Thyroid gland (tissue), 4 donors: ENCODE results near the gene FGD3. TPM values are rescaled to one million over a fixed set of nuclear protein-coding genes. Genes with fewer than 3 reads are reported as not detected.
"Not testable (repeated sequence)": the region's sequence is repeated elsewhere in the genome, so short reads cannot be mapped to it uniquely, and the experiment has no call there.

Source experiments
- DNase-seq, 2 donors: peaks; one replicate each; pipeline ENCODE4 v3.0.0-alpha.2; 2019
- H3K27ac ChIP-seq, 3 donors: fragments of 200-600 bp; sonication (generic); 1 replicate in 2 of 3; 2 replicates in 1 of 3; pipeline ENCODE4 v1.5.1; 2016 to 2019; ENCODE audit warnings: mild to moderate bottlenecking in 1 of 3, moderate library complexity in 1 of 3
- H3K27me3 ChIP-seq: fragments of 200-600 bp; sonication (generic); one replicate; pipeline ENCODE4 v1.5.1; 2019
- H3K36me3 ChIP-seq, 2 donors: fragments of 200-600 bp; sonication (generic); one replicate each; pipeline ENCODE4 v1.5.1; 2016 to 2019
- H3K4me1 ChIP-seq, 2 donors: fragments of 200-600 bp; sonication (generic); one replicate each; pipeline ENCODE4 v1.5.1; 2017 to 2019
- H3K4me3 ChIP-seq, 3 donors: fragments of 200-600 bp; sonication (generic); replicated peaks in 1 of 3; 1 replicate in 2 of 3; 2 replicates in 1 of 3; pipeline ENCODE4 v1.5.1; 2016; ENCODE audit warnings: mild to moderate bottlenecking in 1 of 3
- H3K9me3 ChIP-seq: fragments of 200-600 bp; sonication (generic); one replicate; pipeline ENCODE4 v1.5.1; 2017
- CTCF ChIP-seq, 6 experiments: fragments of 200-600 bp in 3 of 6; fragments of 450-650 bp in 3 of 6; sonication (generic) in 3 of 6; IDR thresholded peaks; one replicate each; pipeline ENCODE4 v1.5.1; 2016 to 2019; ENCODE audit warnings: antibody characterized with exemption in 6 of 6, mild to moderate bottlenecking in 2 of 6, inconsistent platforms in 1 of 6, moderate library complexity in 1 of 6
- POLR2A ChIP-seq, 2 donors: fragments of 450-650 bp; IDR thresholded peaks; one replicate each; pipeline ENCODE4 v1.6.1; 2017; ENCODE audit warnings: antibody characterized with exemption in 2 of 2, mild to moderate bottlenecking in 2 of 2, moderate library complexity in 1 of 2
- WGBS, 2 donors: methylation state at CpG; one replicate each; pipeline ENCODE4 v1.1.5; 2017; 5-methylcytosine and 5-hydroxymethylcytosine counted together
- intact Hi-C: fragments of 100-400 bp; cut with DNase I; formaldehyde crosslinking; loops from one replicate; pipeline ENCODE4 v1.15.1; 2023
- total RNA-seq, 4 donors: library from RNA; depleted of rRNA; stranded (reverse); fragments of >200 nt; gene quantifications; one replicate each; pipeline ENCODE4 v1.2.3, GENCODE V29; 2016

Gene FGD3
- total RNA-seq: 1 to 10 TPM; 5.2 to 6.6 (median 5.6) TPM

DNA sequence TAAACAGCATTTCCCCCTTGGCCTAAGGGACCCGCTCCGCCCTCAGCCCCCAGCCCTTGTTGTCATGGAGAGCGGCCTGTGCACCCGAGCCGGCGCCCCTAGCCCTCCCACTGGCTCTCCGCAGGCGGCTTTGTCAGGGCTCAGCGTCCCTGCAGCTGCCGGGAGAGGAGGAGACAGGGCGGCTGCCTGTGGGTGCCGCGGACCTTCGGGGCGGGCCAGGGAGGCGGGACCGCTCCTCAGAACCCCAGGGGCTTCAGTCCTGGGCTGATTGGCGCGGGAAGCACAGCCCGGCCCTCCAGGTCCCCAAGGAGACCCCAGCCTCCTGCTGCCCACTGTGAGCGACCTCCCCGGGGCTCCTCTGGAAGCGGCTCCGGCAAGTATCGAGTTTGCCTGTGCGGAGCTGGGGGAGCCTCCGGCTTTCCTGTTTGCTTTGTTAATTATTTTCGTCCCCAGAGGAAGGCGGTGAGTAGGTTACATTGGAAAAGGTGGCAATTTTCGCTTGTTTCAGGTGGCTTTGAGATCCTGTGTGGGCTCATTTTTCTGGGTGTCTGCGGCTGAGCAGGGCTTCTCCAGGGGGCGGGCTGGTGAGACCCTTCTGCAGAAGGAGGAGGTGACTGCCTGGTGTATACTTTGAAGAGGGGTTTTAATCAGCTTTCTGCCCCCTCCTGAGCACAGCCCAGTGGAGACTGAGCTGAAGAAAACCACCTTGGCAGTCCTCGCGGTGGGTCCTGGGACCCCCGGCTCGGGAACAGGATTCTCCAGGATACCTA, at the start of gene FGD3:
FGD3 (plus strand) TSS at position 256 of the 770 bp plus-strand sequence. CDS start 28,734 bp downstream, outside the sequence.
- Histone ChIP-seq H3K9me3 (no peaks in the 10 kb centered on the region), H3K27me3 (no peaks in the 10 kb centered on the region), H3K4me3 (peak within 1 kb of the TSS; percentile 1 to 40 (median 26)), H3K36me3 (no peaks in the 10 kb centered on the region), H3K4me1 (peaks cover under 1 to 12% of the 10 kb centered on the region in 2 donors), H3K27ac (no peak within 1 kb of the TSS)
- 6 to 9% methylated on average over 17 to 27 of the region's 36 CpGs for WGBS, 2 donors
- intact Hi-C loops: no loop called here
- DNase-seq: peak; percentile 33 to 40
- TF ChIP-seq POLR2A (IDR thresholded peaks at IDR 0.05): no peak
- TF ChIP-seq CTCF (IDR thresholded peaks at IDR 0.05): no peak

GRCh38 chr9:92905137-92905536, 42.2 kb upstream of the FGD3 start:
- intact Hi-C loops, H3K4me3 ChIP-seq, H3K36me3 ChIP-seq, DNase-seq, H3K27ac ChIP-seq, H3K4me1 ChIP-seq, H3K27me3 ChIP-seq, H3K9me3 ChIP-seq: not testable (repeated sequence)
- WGBS, 2 donors: 42 to 100% methylated on average over 3 to 6 of the region's 6 CpGs

DNA sequence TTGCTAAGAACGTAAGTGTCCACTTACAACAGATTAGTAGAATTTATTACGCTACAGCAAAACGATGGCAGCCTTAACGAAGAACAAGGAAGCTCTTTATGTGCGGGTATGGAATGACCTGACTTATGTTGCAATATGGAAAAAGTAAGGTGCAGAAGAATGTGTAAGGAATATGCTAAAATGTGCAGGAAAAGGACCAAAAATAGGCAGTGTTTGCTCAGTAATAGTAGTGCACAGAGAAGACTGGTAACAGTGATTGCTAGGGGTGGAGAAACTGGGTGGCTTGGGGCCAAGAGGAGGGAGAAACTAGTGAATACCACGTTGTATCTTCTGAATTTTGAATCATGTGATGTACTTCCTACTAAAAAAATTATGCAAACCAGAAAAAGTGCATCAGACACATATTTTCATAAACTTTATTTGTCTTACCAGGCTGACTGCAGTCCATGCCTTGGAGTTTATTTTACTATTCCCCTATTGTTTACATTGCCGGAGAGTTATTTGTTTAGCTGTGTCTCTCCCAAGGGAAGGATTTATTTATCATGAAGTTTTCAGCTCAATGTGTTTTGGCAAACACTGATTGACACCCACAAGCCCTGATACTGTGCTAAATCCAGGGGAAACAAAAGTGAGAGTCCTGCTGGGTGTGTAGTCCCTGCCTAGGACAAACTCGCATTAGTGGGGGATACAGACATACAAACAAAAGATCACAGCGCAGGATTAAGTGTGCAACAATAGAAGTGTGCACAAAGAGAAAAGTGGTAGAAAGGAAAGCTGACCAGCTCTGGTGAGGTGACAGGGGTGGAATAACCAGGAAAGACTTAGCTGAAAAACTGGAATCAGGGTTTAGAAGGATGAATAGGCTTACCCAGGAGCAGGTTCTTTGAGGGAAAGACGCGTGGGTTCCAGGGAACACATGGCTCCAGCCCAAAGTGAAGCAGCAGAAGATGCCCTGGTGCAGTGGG, 35.5 kb upstream of the FGD3 start:
- TF ChIP-seq CTCF (IDR thresholded peaks at IDR 0.05) (no peak), POLR2A (IDR thresholded peaks at IDR 0.05) (no peak)
- intact Hi-C loops: no loop called here
- no peak overlapping the region for H3K27ac ChIP-seq
- no peaks in the 10 kb centered on the region for H3K36me3 ChIP-seq
- peaks cover 7 to 13% of the 10 kb centered on the region in 2 donors for H3K4me1 ChIP-seq
- no peak overlapping the region for H3K4me3 ChIP-seq
- peak; percentile 28 to 63 for DNase-seq
- no peaks in the 10 kb centered on the region for H3K27me3 ChIP-seq
- WGBS, 2 donors: 56% methylated on average over 11 of the region's 11 CpGs
- no peaks in the 10 kb centered on the region for H3K9me3 ChIP-seq

DNA sequence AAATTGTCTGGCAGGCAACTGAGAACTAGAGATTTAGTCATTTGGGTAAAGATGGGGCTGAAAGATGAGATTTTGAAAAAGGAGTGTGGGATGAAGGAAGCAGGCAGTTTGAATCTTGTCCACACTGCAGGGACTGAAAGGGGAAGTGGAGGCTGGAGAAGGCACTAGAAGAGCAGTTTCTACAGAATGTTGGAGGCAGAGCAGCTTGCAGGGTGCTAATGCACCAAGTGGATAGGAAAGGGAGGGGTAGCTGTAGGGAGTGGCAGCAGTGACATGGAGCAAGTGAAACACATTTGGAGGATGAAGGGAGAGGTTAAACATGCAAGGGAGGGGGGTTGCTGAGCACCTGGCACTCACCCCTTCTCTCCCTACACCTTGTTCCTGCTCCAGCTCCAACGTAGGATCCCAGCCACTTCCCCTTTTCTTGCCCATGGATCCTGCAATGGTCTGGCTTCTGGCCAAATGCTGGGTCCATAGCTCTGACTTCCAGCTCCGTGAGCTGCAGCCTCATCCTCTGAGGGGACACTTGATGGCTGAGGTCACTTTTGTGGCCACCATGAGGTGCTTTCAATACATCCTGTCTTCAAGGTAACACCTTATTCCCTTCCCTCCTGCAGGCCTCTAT, 30.0 kb upstream of the FGD3 start:
- no peak overlapping the region for H3K27ac ChIP-seq
- H3K4me3 ChIP-seq: no peak overlapping the region
- H3K27me3 ChIP-seq: no peaks in the 10 kb centered on the region
- H3K9me3 ChIP-seq: no peaks in the 10 kb centered on the region
- H3K36me3 ChIP-seq: no peaks in the 10 kb centered on the region
- intact Hi-C loops: no loop called here
- 21 to 28% methylated on average over 2 of the region's 2 CpGs for WGBS, 2 donors
- peaks cover 0 to 1% of the 10 kb centered on the region in 2 donors for H3K4me1 ChIP-seq
- no peak for TF ChIP-seq POLR2A (IDR thresholded peaks at IDR 0.05)
- DNase-seq: peak in 1 of 2 donors; percentile 12

DNA sequence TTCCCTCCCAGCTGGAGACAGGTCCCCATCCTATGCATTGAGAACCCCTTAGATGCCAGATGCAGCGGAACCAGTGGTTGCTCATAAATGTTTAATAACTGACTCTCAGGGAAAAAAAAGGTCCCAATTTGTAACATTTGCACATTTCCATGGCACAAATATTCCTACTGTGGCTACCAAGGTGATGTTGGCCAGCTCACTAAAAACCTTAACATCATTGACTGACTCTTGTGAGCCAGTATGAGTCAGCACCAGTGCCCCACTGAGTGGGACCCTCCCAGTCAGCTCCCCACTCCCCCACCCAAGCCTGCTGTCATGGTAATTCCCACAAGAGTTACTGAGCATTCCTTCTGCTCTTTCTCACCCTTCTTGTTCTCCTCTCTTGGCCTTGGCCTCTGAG, 26.9 kb upstream of the FGD3 start:
- Histone ChIP-seq H3K9me3 (no peaks in the 10 kb centered on the region), H3K27ac (no peak overlapping the region), H3K4me3 (no peak overlapping the region), H3K4me1 (no peaks in the 10 kb centered on the region), H3K36me3 (no peaks in the 10 kb centered on the region), H3K27me3 (no peaks in the 10 kb centered on the region)
- intact Hi-C loops: no loop called here
- 100% methylated on average over 1 of the region's 1 CpG for WGBS, 2 donors
- DNase-seq: no peak
- TF ChIP-seq POLR2A (IDR thresholded peaks at IDR 0.05): no peak
- TF ChIP-seq CTCF (IDR thresholded peaks at IDR 0.05): no peak
